ENCODE data around the gene HIP1.
A peak's percentile ranks its signal among the peaks of the same experiment; 100 is the strongest.
"Not testable (repeated sequence)": the region's sequence is repeated elsewhere in the genome, so short reads cannot be mapped to it uniquely, and the experiment has no call there.

Gene HIP1

GRCh38 chr7:75738975-75739795 lies 444 bp upstream of the HIP1 start:
- peak; percentile 98 to 99 for ATAC-seq

- no peak for ATAC-seq
These were observed 711 bp downstream of the HIP1 start for GRCh38 chr7:75737856-75738603.

GRCh38 chr7:75735581-75736350 lies 3.0 kb downstream of the HIP1 start:
- no peak for ATAC-seq

GRCh38 chr7:75734586-75735458 lies 3.9 kb downstream of the HIP1 start:
- no peak for ATAC-seq

GRCh38 chr7:75732764-75733630 lies 5.7 kb downstream of the HIP1 start:
- ATAC-seq, result peak in 1 of 2 donors; percentile 21

- ATAC-seq, result no peak
These were observed 6.7 kb downstream of the HIP1 start for GRCh38 chr7:75732016-75732521.

- ATAC-seq, result no peak
These were observed 8.9 kb downstream of the HIP1 start for GRCh38 chr7:75729851-75730274.

- peak; percentile 51 to 68 for ATAC-seq
These were observed 10.7 kb downstream of the HIP1 start for GRCh38 chr7:75727881-75728593.

GRCh38 chr7:75727351-75727750 lies 11.4 kb downstream of the HIP1 start:
- not testable (repeated sequence) for ATAC-seq

GRCh38 chr7:75725306-75725705 lies 13.4 kb downstream of the HIP1 start:
- no peak for ATAC-seq

GRCh38 chr7:75723444-75723843 lies 15.3 kb downstream of the HIP1 start:
- no peak for ATAC-seq

- no peak for ATAC-seq
These were observed 16.4 kb downstream of the HIP1 start for GRCh38 chr7:75722373-75722772.

GRCh38 chr7:75721922-75722321 lies 16.8 kb downstream of the HIP1 start:
- not testable (repeated sequence) for ATAC-seq

GRCh38 chr7:75721426-75721825 lies 17.3 kb downstream of the HIP1 start:
- no peak for ATAC-seq

GRCh38 chr7:75719626-75720025 lies 19.1 kb downstream of the HIP1 start:
- no peak for ATAC-seq

- ATAC-seq, result no peak
These were observed 20.2 kb downstream of the HIP1 start for GRCh38 chr7:75718390-75719031.

GRCh38 chr7:75717746-75718145 lies 21.0 kb downstream of the HIP1 start:
- not testable (repeated sequence) for ATAC-seq

GRCh38 chr7:75716992-75717626 lies 21.6 kb downstream of the HIP1 start:
- ATAC-seq, result no peak

GRCh38 chr7:75715864-75716263 lies 22.9 kb downstream of the HIP1 start:
- ATAC-seq, result no peak
